ENCODE measurements around the gene TARP.
"Not testable (repeated sequence)": the region's sequence is repeated elsewhere in the genome, so short reads cannot be mapped to it uniquely, and the experiment has no call there.

The TARP gene

GRCh38 chr7:38264602-38265001 is 8.8 kb downstream of the TARP start:
- H3K36me3 ChIP-seq (replicated peaks in 1 of 2; ENCODE audit: control insufficient read depth in 1 of 2, insufficient read depth in 2 of 2, low read length in 1 of 2); H3K9me2 ChIP-seq; H3K9me3 ChIP-seq; H3K79me2 ChIP-seq (ENCODE audit: insufficient read depth); H3K27ac ChIP-seq (ENCODE audit: low read depth in 2 of 2, low read length in 1 of 2); H2AFZ ChIP-seq (ENCODE audit: low read depth); DNase-seq; POLR2A ChIA-PET; H3K4me3 ChIP-seq (ENCODE audit: low read depth in 2 of 2, low read length in 1 of 2); H3K9ac ChIP-seq; H3F3A ChIP-seq (replicated peaks; ENCODE audit: insufficient read depth); H3K27me3 ChIP-seq (ENCODE audit: insufficient read depth); H3K4me1 ChIP-seq (ENCODE audit: control insufficient read depth in 1 of 2, insufficient read depth in 2 of 2, low read depth in 1 of 2, low read length in 1 of 2); H4K20me1 ChIP-seq (ENCODE audit: insufficient read depth); H3K4me2 ChIP-seq: not testable (repeated sequence)
- WGBS (ENCODE audit: low lambda C conversion rate), result 6% methylated on average over 1 of the region's 1 CpG
- CTCF ChIA-PET, result interaction anchor here (2.0 kb wide), 1 partner anchor 42 kb away, joined by 4 read pairs; no protein-coding TSS in a partner anchor

DNA sequence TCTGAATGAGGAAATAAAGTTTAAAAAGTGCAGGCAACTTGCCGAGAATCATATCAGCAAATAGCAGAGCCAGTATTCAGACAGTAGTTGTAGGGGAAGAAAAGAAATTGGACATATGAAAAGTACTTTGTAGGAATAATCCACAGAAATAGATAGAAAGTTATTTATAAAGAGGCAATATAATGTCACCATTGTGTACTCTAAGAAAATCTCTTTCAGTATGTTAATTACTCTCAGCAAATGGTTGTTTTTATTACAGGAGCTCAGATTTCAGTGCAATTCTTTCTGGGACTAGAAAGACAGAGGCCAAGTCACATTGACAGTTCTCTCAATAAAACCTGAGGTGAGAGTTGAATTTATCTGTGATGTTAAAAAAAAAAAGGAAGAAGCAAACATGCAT is 10.2 kb downstream of the TARP start:
- H3K4me3 ChIP-seq (ENCODE audit: low read depth in 2 of 2, low read length in 1 of 2); H3K36me3 ChIP-seq (replicated peaks in 1 of 2; ENCODE audit: control insufficient read depth in 1 of 2, insufficient read depth in 2 of 2, low read length in 1 of 2); H3K9me2 ChIP-seq; H3F3A ChIP-seq (replicated peaks; ENCODE audit: insufficient read depth); H2AFZ ChIP-seq (ENCODE audit: low read depth); H4K20me1 ChIP-seq (ENCODE audit: insufficient read depth); H3K27ac ChIP-seq (ENCODE audit: low read depth in 2 of 2, low read length in 1 of 2); H3K27me3 ChIP-seq (ENCODE audit: insufficient read depth); H3K4me1 ChIP-seq (ENCODE audit: control insufficient read depth in 1 of 2, insufficient read depth in 2 of 2, low read depth in 1 of 2, low read length in 1 of 2); DNase-seq; H3K9ac ChIP-seq; POLR2A ChIA-PET; H3K79me2 ChIP-seq (ENCODE audit: insufficient read depth); H3K4me2 ChIP-seq; H3K9me3 ChIP-seq: not testable (repeated sequence)
- CTCF ChIA-PET, result interaction anchor here (2.0 kb wide), 1 partner anchor 41 kb away, joined by 4 read pairs; no protein-coding TSS in a partner anchor
- 61% methylated on average over 1 of the region's 1 CpG for WGBS (ENCODE audit: low lambda C conversion rate)

DNA sequence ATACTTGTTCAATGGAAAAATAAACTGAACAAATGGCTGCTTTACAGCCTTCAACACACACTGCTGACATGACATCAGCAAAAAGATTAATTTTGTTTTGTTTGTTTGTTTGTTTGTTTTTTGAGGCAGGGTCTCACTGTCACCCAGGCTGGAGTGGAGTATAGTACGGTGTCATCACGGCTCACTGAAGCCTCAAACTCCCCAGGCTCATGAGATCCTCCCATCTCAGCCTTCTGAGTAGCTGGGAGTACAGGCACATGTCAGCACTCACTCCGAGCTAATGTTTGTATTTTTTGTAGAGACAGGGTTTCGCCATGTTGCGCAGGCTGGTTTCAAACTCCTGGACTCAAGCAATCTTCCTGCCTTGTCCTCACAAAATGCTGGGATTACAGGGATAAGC is 10.9 kb downstream of the TARP start:
- no peak overlapping the region for H3K9ac ChIP-seq
- WGBS (ENCODE audit: low lambda C conversion rate), result 57% methylated on average over 5 of the region's 5 CpGs
- H3K4me2 ChIP-seq, result no peak overlapping the region
- no peak for TF ChIP-seq RAD21 (IDR thresholded peaks at IDR 0.05; ENCODE audit: low read length)
- TF ChIP-seq TAF1 (IDR thresholded peaks at IDR 0.05; ENCODE audit: borderline replicate concordance, low read depth, low read length), result no peak
- no peak for TF ChIP-seq MEF2A (IDR thresholded peaks at IDR 0.05; ENCODE audit: borderline replicate concordance, low read depth)
- no peak for TF ChIP-seq YY1 (IDR thresholded peaks at IDR 0.05; ENCODE audit: low read depth)
- TF ChIP-seq FOXM1 (IDR thresholded peaks at IDR 0.05; ENCODE audit: low read depth), result no peak
- TF ChIP-seq SIN3A (IDR thresholded peaks at IDR 0.05; ENCODE audit: borderline replicate concordance, low read depth, low read length), result no peak
- TF ChIP-seq RCOR1 (IDR thresholded peaks at IDR 0.05; ENCODE audit: low read length), result no peak
- peaks cover 5% of the 10 kb centered on the region for H3K27me3 ChIP-seq (ENCODE audit: insufficient read depth)
- no peaks in the 10 kb centered on the region for H3K9me3 ChIP-seq
- H2AFZ ChIP-seq (ENCODE audit: low read depth), result no peak overlapping the region
- no peaks in the 10 kb centered on the region for H3K79me2 ChIP-seq (ENCODE audit: insufficient read depth)
- no peak for DNase-seq
- no peaks in the 10 kb centered on the region for H3K9me2 ChIP-seq
- no peaks in the 10 kb centered on the region for H3K4me1 ChIP-seq (ENCODE audit: control insufficient read depth in 1 of 2, insufficient read depth in 2 of 2, low read depth in 1 of 2, low read length in 1 of 2)
- H3K4me3 ChIP-seq (ENCODE audit: low read depth in 2 of 2, low read length in 1 of 2), result no peak overlapping the region
- ChIA-PET CTCF (no interaction called here), POLR2A (no interaction called here)
- H4K20me1 ChIP-seq (ENCODE audit: insufficient read depth), result no peaks in the 10 kb centered on the region
- no peaks in the 10 kb centered on the region for H3F3A ChIP-seq (replicated peaks; ENCODE audit: insufficient read depth)
- no peaks in the 10 kb centered on the region for H3K36me3 ChIP-seq (replicated peaks in 1 of 2; ENCODE audit: control insufficient read depth in 1 of 2, insufficient read depth in 2 of 2, low read length in 1 of 2)
- H3K27ac ChIP-seq (ENCODE audit: low read depth in 2 of 2, low read length in 1 of 2), result no peak overlapping the region

- H2AFZ ChIP-seq (ENCODE audit: low read depth); H3K27me3 ChIP-seq (ENCODE audit: insufficient read depth); POLR2A ChIA-PET; H3K27ac ChIP-seq (ENCODE audit: low read depth in 2 of 2, low read length in 1 of 2); H3K4me3 ChIP-seq (ENCODE audit: low read depth in 2 of 2, low read length in 1 of 2); H3K9me3 ChIP-seq; CTCF ChIA-PET; DNase-seq; H3K36me3 ChIP-seq (replicated peaks in 1 of 2; ENCODE audit: control insufficient read depth in 1 of 2, insufficient read depth in 2 of 2, low read length in 1 of 2); H4K20me1 ChIP-seq (ENCODE audit: insufficient read depth); H3K9ac ChIP-seq; H3K9me2 ChIP-seq; H3F3A ChIP-seq (replicated peaks; ENCODE audit: insufficient read depth); H3K4me2 ChIP-seq; H3K79me2 ChIP-seq (ENCODE audit: insufficient read depth); H3K4me1 ChIP-seq (ENCODE audit: control insufficient read depth in 1 of 2, insufficient read depth in 2 of 2, low read depth in 1 of 2, low read length in 1 of 2): not testable (repeated sequence)
- WGBS (ENCODE audit: low lambda C conversion rate), result 12% methylated on average over 2 of the region's 2 CpGs
These were observed 11.4 kb downstream of the TARP start for GRCh38 chr7:38262026-38262425.

- H3K79me2 ChIP-seq (ENCODE audit: insufficient read depth); H3K27ac ChIP-seq (ENCODE audit: low read depth in 2 of 2, low read length in 1 of 2); H3K36me3 ChIP-seq (replicated peaks in 1 of 2; ENCODE audit: control insufficient read depth in 1 of 2, insufficient read depth in 2 of 2, low read length in 1 of 2); H3K4me2 ChIP-seq; DNase-seq; H2AFZ ChIP-seq (ENCODE audit: low read depth); H3K9me2 ChIP-seq; POLR2A ChIA-PET; H3F3A ChIP-seq (replicated peaks; ENCODE audit: insufficient read depth); H3K9me3 ChIP-seq; H4K20me1 ChIP-seq (ENCODE audit: insufficient read depth); H3K27me3 ChIP-seq (ENCODE audit: insufficient read depth); H3K4me3 ChIP-seq (ENCODE audit: low read depth in 2 of 2, low read length in 1 of 2); H3K4me1 ChIP-seq (ENCODE audit: control insufficient read depth in 1 of 2, insufficient read depth in 2 of 2, low read depth in 1 of 2, low read length in 1 of 2); H3K9ac ChIP-seq: not testable (repeated sequence)
- WGBS (ENCODE audit: low lambda C conversion rate), result 67% methylated on average over 12 of the region's 12 CpGs
- CTCF ChIA-PET, result interaction anchor here (0.6 kb wide), 1 partner anchor 649 kb away, joined by 4 read pairs; no protein-coding TSS in a partner anchor
These were observed 11.8 kb downstream of the TARP start for GRCh38 chr7:38261601-38262000.

DNA sequence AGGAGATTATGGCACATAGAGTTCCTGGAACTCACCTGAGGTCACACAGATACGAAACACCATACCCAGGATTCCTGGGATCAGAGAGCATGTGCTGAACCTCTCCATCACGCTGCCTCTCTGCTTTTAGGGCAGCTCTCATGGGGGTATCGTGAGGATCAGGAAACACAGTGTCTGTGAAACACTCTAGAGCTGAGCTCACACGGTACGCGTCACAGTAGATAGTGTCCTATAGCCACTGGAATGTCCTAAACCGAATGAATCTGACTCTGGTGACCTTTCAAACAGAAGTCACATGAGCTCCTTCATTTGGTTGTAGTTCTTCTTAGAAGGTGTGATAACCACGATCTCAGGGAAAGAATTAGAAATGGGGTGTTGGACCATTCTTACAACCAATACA is 14.3 kb downstream of the TARP start:
- H3K79me2 ChIP-seq (ENCODE audit: insufficient read depth); POLR2A ChIA-PET; H3K4me1 ChIP-seq (ENCODE audit: control insufficient read depth in 1 of 2, insufficient read depth in 2 of 2, low read depth in 1 of 2, low read length in 1 of 2); DNase-seq; H3K9me2 ChIP-seq; H3K27ac ChIP-seq (ENCODE audit: low read depth in 2 of 2, low read length in 1 of 2); H3K36me3 ChIP-seq (replicated peaks in 1 of 2; ENCODE audit: control insufficient read depth in 1 of 2, insufficient read depth in 2 of 2, low read length in 1 of 2); H3K9me3 ChIP-seq; H3K4me3 ChIP-seq (ENCODE audit: low read depth in 2 of 2, low read length in 1 of 2); H3K4me2 ChIP-seq; H4K20me1 ChIP-seq (ENCODE audit: insufficient read depth); H3K27me3 ChIP-seq (ENCODE audit: insufficient read depth); H3F3A ChIP-seq (replicated peaks; ENCODE audit: insufficient read depth); H2AFZ ChIP-seq (ENCODE audit: low read depth); H3K9ac ChIP-seq: not testable (repeated sequence)
- 56% methylated on average over 8 of the region's 8 CpGs for WGBS (ENCODE audit: low lambda C conversion rate)
- CTCF ChIA-PET, result interaction anchor here (2.0 kb wide), 1 partner anchor 152 kb away, joined by 4 read pairs; no protein-coding TSS in a partner anchor
